HK-2 (cell line): ENCODE measurements around the gene STK32C.

Experiments used
- DNase-seq: peaks from one replicate; pipeline ENCODE4 v3.0.0-alpha.2; 2018; ENCODE audit not compliant: unreplicated experiment

Gene STK32C

GRCh38 chr10:132282667-132283603 lies 24.8 kb downstream of the STK32C start:
- DNase-seq, result no peak

- no peak for DNase-seq
These were observed 25.7 kb downstream of the STK32C start for GRCh38 chr10:132281915-132282666.

GRCh38 chr10:132280646-132281074 lies 27.1 kb downstream of the STK32C start:
- no peak for DNase-seq

GRCh38 chr10:132279873-132280645 lies 27.7 kb downstream of the STK32C start:
- no peak for DNase-seq

GRCh38 chr10:132277311-132277741 lies 30.4 kb downstream of the STK32C start:
- DNase-seq, result no peak

- DNase-seq, result no peak
These were observed 31.0 kb downstream of the STK32C start for GRCh38 chr10:132276706-132277105.

GRCh38 chr10:132276179-132276675 lies 31.5 kb downstream of the STK32C start:
- DNase-seq, result no peak

GRCh38 chr10:132275426-132276178 lies 32.1 kb downstream of the STK32C start:
- DNase-seq, result no peak

- DNase-seq, result no peak
These were observed 32.8 kb downstream of the STK32C start for GRCh38 chr10:132274986-132275385.

- no peak for DNase-seq
These were observed 33.2 kb downstream of the STK32C start for GRCh38 chr10:132274581-132274980.

- DNase-seq, result no peak
These were observed 33.8 kb downstream of the STK32C start for GRCh38 chr10:132273966-132274365.

GRCh38 chr10:132273304-132273944 lies 34.3 kb downstream of the STK32C start:
- DNase-seq, result no peak

GRCh38 chr10:132272231-132272971 lies 35.3 kb downstream of the STK32C start:
- DNase-seq, result no peak

- no peak for DNase-seq
These were observed 36.1 kb downstream of the STK32C start for GRCh38 chr10:132271458-132272230.

GRCh38 chr10:132270721-132271457 lies 36.9 kb downstream of the STK32C start:
- no peak for DNase-seq

- no peak for DNase-seq
These were observed 37.5 kb downstream of the STK32C start for GRCh38 chr10:132270256-132270655.

- DNase-seq, result no peak
These were observed 38.2 kb downstream of the STK32C start for GRCh38 chr10:132269266-132270230.
